ENCODE measurements around the gene BABAM1. TPM values are rescaled to one million over a fixed set of nuclear protein-coding genes. Genes with fewer than 3 reads are reported as not detected.

Gene BABAM1
- total and polyA plus RNA-seq, 9 donors = 81.3 to 97.9 (median 92.4) TPM

- 17% methylated on average over 52 of the region's 56 CpGs for WGBS (ENCODE audit: insufficient coverage)
- Histone ChIP-seq H3K36me3 (ENCODE audit: control insufficient read depth, insufficient read depth, low read length) (peaks cover 55% of the 10 kb centered on the region), H3K27me3 (ENCODE audit: control insufficient read depth, insufficient read depth, low read length) (peaks cover 3% of the 10 kb centered on the region), H3K9me3 (replicated peaks; ENCODE audit: control insufficient read depth, low read depth, low read length) (no peaks in the 10 kb centered on the region), H3K4me3 (ENCODE audit: low read length) (no peak overlapping the region), H3K27ac (ENCODE audit: low read length) (no peak overlapping the region), H3K4me1 (ENCODE audit: control insufficient read depth, insufficient read depth, low read length) (peaks cover 7% of the 10 kb centered on the region)
- DNase-seq = no peak
These were observed 56.2 kb downstream of the BABAM1 start for GRCh38 chr19:17323300-17323963.

GRCh38 chr19:17323964-17324332, 56.7 kb downstream of the BABAM1 start:
- no peak for DNase-seq
- peaks cover 6% of the 10 kb centered on the region for H3K27me3 ChIP-seq (ENCODE audit: control insufficient read depth, insufficient read depth, low read length)
- peaks cover 10% of the 10 kb centered on the region for H3K4me1 ChIP-seq (ENCODE audit: control insufficient read depth, insufficient read depth, low read length)
- H3K27ac ChIP-seq (ENCODE audit: low read length) = no peak overlapping the region
- H3K36me3 ChIP-seq (ENCODE audit: control insufficient read depth, insufficient read depth, low read length) = peaks cover 50% of the 10 kb centered on the region
- WGBS (ENCODE audit: insufficient coverage) = 8% methylated on average over 6 of the region's 7 CpGs
- H3K4me3 ChIP-seq (ENCODE audit: low read length) = no peak overlapping the region
- H3K9me3 ChIP-seq (replicated peaks; ENCODE audit: control insufficient read depth, low read depth, low read length) = no peaks in the 10 kb centered on the region

GRCh38 chr19:17324357-17325114, 57.3 kb downstream of the BABAM1 start:
- peaks cover 13% of the 10 kb centered on the region for H3K4me1 ChIP-seq (ENCODE audit: control insufficient read depth, insufficient read depth, low read length)
- H3K9me3 ChIP-seq (replicated peaks; ENCODE audit: control insufficient read depth, low read depth, low read length) = no peaks in the 10 kb centered on the region
- WGBS (ENCODE audit: insufficient coverage) = 82% methylated on average over 28 of the region's 28 CpGs
- DNase-seq = no peak
- no peak overlapping the region for H3K4me3 ChIP-seq (ENCODE audit: low read length)
- peaks cover 11% of the 10 kb centered on the region for H3K27me3 ChIP-seq (ENCODE audit: control insufficient read depth, insufficient read depth, low read length)
- no peak overlapping the region for H3K27ac ChIP-seq (ENCODE audit: low read length)
- H3K36me3 ChIP-seq (ENCODE audit: control insufficient read depth, insufficient read depth, low read length) = peaks cover 45% of the 10 kb centered on the region

- no peaks in the 10 kb centered on the region for H3K9me3 ChIP-seq (replicated peaks; ENCODE audit: control insufficient read depth, low read depth, low read length)
- no peak for DNase-seq
- 92% methylated on average over 16 of the region's 20 CpGs for WGBS (ENCODE audit: insufficient coverage)
- no peak overlapping the region for H3K4me3 ChIP-seq (ENCODE audit: low read length)
- H3K27me3 ChIP-seq (ENCODE audit: control insufficient read depth, insufficient read depth, low read length) = peaks cover 17% of the 10 kb centered on the region
- peaks cover 13% of the 10 kb centered on the region for H3K4me1 ChIP-seq (ENCODE audit: control insufficient read depth, insufficient read depth, low read length)
- H3K36me3 ChIP-seq (ENCODE audit: control insufficient read depth, insufficient read depth, low read length) = peaks cover 41% of the 10 kb centered on the region
- no peak overlapping the region for H3K27ac ChIP-seq (ENCODE audit: low read length)
These were observed 57.9 kb downstream of the BABAM1 start for GRCh38 chr19:17325133-17325532.

GRCh38 chr19:17325881-17326594, 58.8 kb downstream of the BABAM1 start:
- H3K27ac ChIP-seq (ENCODE audit: low read length) = no peak overlapping the region
- no peak for DNase-seq
- H3K4me3 ChIP-seq (ENCODE audit: low read length) = no peak overlapping the region
- peaks cover 13% of the 10 kb centered on the region for H3K4me1 ChIP-seq (ENCODE audit: control insufficient read depth, insufficient read depth, low read length)
- 97% methylated on average over 5 of the region's 17 CpGs for WGBS (ENCODE audit: insufficient coverage)
- peaks cover 41% of the 10 kb centered on the region for H3K36me3 ChIP-seq (ENCODE audit: control insufficient read depth, insufficient read depth, low read length)
- peaks cover 26% of the 10 kb centered on the region for H3K27me3 ChIP-seq (ENCODE audit: control insufficient read depth, insufficient read depth, low read length)
- no peaks in the 10 kb centered on the region for H3K9me3 ChIP-seq (replicated peaks; ENCODE audit: control insufficient read depth, low read depth, low read length)

- Histone ChIP-seq H3K36me3 (ENCODE audit: control insufficient read depth, insufficient read depth, low read length) (peaks cover 41% of the 10 kb centered on the region), H3K27ac (ENCODE audit: low read length) (no peak overlapping the region)
These were observed 59.3 kb downstream of the BABAM1 start for GRCh38 chr19:17326595-17326966.

GRCh38 chr19:17327068-17327653, 59.9 kb downstream of the BABAM1 start:
- Histone ChIP-seq H3K9me3 (replicated peaks; ENCODE audit: control insufficient read depth, low read depth, low read length) (no peaks in the 10 kb centered on the region), H3K36me3 (ENCODE audit: control insufficient read depth, insufficient read depth, low read length) (peaks cover 35% of the 10 kb centered on the region), H3K4me3 (ENCODE audit: low read length) (no peak overlapping the region), H3K27ac (ENCODE audit: low read length) (no peak overlapping the region), H3K4me1 (ENCODE audit: control insufficient read depth, insufficient read depth, low read length) (peaks cover 13% of the 10 kb centered on the region), H3K27me3 (ENCODE audit: control insufficient read depth, insufficient read depth, low read length) (peaks cover 27% of the 10 kb centered on the region)
- no peak for DNase-seq
- 68% methylated on average over 15 of the region's 27 CpGs for WGBS (ENCODE audit: insufficient coverage)

More at GRCh38 chr19:17326595-17326966, 59.3 kb downstream of the BABAM1 start:
- DNase-seq = peak; percentile 26
- Histone ChIP-seq H3K4me1 (ENCODE audit: control insufficient read depth, insufficient read depth, low read length) (peaks cover 13% of the 10 kb centered on the region), H3K27me3 (ENCODE audit: control insufficient read depth, insufficient read depth, low read length) (peaks cover 27% of the 10 kb centered on the region), H3K9me3 (replicated peaks; ENCODE audit: control insufficient read depth, low read depth, low read length) (no peaks in the 10 kb centered on the region), H3K4me3 (ENCODE audit: low read length) (no peak overlapping the region)
- WGBS (ENCODE audit: insufficient coverage) = 54% methylated on average over 7 of the region's 11 CpGs

GRCh38 chr19:17327654-17328516, 60.6 kb downstream of the BABAM1 start:
- Histone ChIP-seq H3K27me3 (ENCODE audit: control insufficient read depth, insufficient read depth, low read length) (peaks cover 27% of the 10 kb centered on the region), H3K4me1 (ENCODE audit: control insufficient read depth, insufficient read depth, low read length) (peaks cover 13% of the 10 kb centered on the region), H3K36me3 (ENCODE audit: control insufficient read depth, insufficient read depth, low read length) (peaks cover 33% of the 10 kb centered on the region), H3K27ac (ENCODE audit: low read length) (no peak overlapping the region), H3K4me3 (ENCODE audit: low read length) (peak overlapping the region; percentile 8), H3K9me3 (replicated peaks; ENCODE audit: control insufficient read depth, low read depth, low read length) (no peaks in the 10 kb centered on the region)
- WGBS (ENCODE audit: insufficient coverage) = 18% methylated on average over 55 of the region's 64 CpGs
- peak; percentile 82 for DNase-seq
